Spleen (tissue), 7 donors: ENCODE measurements around the gene SKI.

Experiments
- CTCF ChIP-seq, 11 experiments: fragments of 200-600 bp in 7 of 11; fragments of 450-650 bp in 4 of 11; sonication (generic) in 4 of 11; IDR thresholded peaks in 8 of 11; conservative IDR thresholded peaks in 3 of 11; 1 replicate in 7 of 11; 2 replicates in 4 of 11; pipeline versions ENCODE4 v1.4.0 to v1.8.0; 2016 to 2021; ENCODE audit warnings: antibody characterized with exemption in 11 of 11, inconsistent platforms in 4 of 11, mild to moderate bottlenecking in 1 of 11
- POLR2A ChIP-seq, 3 donors: fragments of 450-650 bp; IDR thresholded peaks; one replicate each; pipeline ENCODE4 v1.5.1; 2017; ENCODE audit warnings: antibody characterized with exemption in 3 of 3, mild to moderate bottlenecking in 1 of 3
- POLR2AphosphoS5 ChIP-seq, 3 donors: sonication (generic); formaldehyde crosslinking; IDR thresholded peaks; one replicate each; pipeline ENCODE4 v1.5.1; 2017; ENCODE audit warnings: antibody characterized with exemption in 3 of 3
- donor health status: DM: no; HTN: no; CAD: no; lungs with moderate emphysema.
- donor health status: DM: no; HTN: no; CAD: no.
- donor health status: DM: no; HTN: no; CAD: no.

DNA sequence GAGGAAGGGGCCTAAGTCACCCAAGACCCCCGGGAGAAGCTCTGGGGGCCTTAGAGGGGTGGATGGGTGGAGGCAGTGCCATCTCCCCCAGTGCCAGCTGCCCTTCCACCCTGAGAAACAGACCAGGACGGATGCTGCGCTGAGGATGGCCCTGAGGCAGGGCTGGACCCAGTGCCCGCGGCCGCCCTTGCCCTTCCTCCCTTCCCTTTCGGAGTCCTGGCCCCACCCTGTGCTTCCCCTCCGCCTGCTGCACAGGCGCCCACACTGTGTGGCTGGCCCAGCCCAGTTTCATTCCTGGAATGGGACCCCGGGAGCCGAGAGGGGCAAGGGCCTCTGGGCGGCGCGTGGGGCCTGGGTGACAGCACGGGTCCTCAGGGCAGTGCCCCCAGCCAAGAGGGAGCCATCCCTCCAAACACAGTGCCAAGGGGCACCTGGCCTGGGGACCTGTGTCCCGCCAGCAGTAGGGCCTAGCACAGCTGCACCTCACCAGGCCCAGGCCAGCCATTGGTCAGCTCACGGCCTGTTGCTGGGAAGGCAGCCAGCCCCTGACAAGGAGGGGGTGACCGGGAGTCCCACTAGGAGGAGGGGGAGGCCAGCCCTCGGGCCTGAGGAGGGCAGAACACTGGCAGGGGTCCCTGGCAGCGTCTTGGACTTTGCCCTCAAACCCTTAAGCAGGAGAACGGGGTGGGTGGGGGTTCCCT lies 13.4 kb upstream of the SKI start:
- TF ChIP-seq POLR2A (IDR thresholded peaks at IDR 0.05): no peak
- no peak for TF ChIP-seq CTCF (IDR thresholded peaks at IDR 0.05 in 8 of 11, conservative IDR thresholded peaks at IDR 0.05 in 3 of 11)
- TF ChIP-seq POLR2AphosphoS5 (IDR thresholded peaks at IDR 0.05): peak; percentile 64 to 82 (median 77)
